SK-N-MC (cell line): ENCODE results near the gene APOLD1.

Experiments
- EZH2 ChIP-seq: fragments of 200-600 bp; sonication (generic); IDR thresholded peaks from one replicate; pipeline ENCODE4 v1.6.1; 2017; ENCODE audit warnings: antibody characterized with exemption
- POLR2AphosphoS5 ChIP-seq: IDR thresholded peaks from 2 replicates; pipeline ENCODE4 v1.6.1; 2012; ENCODE audit warnings: mild to moderate bottlenecking, low read depth, low read length, borderline replicate concordance

DNA sequence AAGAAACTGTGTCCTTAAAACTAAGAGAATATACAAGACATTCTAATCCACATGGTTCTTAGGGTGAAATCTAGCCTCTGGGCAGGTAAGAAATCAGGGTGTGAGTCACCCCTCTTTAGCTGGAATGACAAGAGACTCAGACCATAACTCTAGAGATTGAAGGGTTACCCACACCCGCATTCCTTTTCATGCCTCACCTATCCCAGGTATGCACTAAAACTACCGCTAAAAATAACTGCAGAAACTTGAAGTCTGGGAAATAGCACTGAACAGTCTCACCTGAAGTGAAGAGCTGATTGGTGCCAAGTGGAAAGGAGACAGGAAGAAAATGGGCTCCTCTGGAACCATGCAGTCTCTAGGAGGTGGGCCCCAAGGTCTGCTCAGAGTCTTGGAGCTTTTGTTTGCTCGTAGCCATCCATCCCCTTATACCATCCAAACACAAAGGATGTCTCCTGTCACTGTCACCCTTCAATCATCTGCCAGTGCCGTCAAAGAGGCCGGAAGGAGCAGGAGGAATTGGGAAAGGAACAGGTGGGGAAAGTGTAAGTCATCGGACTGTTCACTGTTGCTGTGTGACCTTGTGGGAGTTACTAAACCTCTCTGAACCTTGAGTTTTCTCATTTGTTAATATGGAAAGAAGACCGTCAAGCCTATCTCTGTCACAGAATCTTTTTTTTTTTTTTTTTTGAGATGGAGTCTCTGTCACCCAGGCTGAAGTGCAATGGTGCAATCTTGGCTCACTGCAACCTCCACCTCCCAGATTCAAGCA is 50.1 kb downstream of the APOLD1 start:
- TF ChIP-seq POLR2AphosphoS5 (no peak), EZH2 (no peak)
